ENCODE results near the gene ADAMTS20. TPM values are rescaled to one million over a fixed set of nuclear protein-coding genes. Genes with fewer than 3 reads are reported as not detected.
"Not testable (repeated sequence)": the region's sequence is repeated elsewhere in the genome, so short reads cannot be mapped to it uniquely, and the experiment has no call there.

Gene ADAMTS20
- total RNA-seq, 6 donors from 2014 or later = not detected

DNA sequence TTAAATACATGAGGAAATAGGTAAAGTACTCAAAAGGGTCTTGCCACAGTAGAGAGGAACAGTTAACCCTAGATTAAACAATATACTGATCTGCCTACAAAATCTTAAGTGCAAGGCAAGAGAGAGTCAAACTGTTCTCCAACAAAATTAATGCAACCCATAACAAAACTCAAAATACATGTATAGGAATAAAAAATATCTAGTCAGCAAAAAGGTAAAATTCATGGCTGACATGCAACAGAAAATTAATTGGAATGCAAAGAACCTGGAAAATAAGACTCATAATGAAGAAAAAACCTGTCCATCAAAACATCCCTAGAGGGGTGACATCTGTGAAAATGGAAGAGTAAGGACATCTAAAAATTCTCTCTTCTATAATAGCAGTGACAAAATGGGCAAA, 173.6 kb downstream of the ADAMTS20 start:
- H3K4me3 ChIP-seq = no peak overlapping the region
- no peaks in the 10 kb centered on the region for H3K4me1 ChIP-seq
- TF ChIP-seq POLR2A (IDR thresholded peaks at IDR 0.05) = no peak
- no peak for TF ChIP-seq POLR2AphosphoS5 (IDR thresholded peaks at IDR 0.05)
- TF ChIP-seq EP300 (IDR thresholded peaks at IDR 0.05) = no peak
- TF ChIP-seq, protein P1, sequence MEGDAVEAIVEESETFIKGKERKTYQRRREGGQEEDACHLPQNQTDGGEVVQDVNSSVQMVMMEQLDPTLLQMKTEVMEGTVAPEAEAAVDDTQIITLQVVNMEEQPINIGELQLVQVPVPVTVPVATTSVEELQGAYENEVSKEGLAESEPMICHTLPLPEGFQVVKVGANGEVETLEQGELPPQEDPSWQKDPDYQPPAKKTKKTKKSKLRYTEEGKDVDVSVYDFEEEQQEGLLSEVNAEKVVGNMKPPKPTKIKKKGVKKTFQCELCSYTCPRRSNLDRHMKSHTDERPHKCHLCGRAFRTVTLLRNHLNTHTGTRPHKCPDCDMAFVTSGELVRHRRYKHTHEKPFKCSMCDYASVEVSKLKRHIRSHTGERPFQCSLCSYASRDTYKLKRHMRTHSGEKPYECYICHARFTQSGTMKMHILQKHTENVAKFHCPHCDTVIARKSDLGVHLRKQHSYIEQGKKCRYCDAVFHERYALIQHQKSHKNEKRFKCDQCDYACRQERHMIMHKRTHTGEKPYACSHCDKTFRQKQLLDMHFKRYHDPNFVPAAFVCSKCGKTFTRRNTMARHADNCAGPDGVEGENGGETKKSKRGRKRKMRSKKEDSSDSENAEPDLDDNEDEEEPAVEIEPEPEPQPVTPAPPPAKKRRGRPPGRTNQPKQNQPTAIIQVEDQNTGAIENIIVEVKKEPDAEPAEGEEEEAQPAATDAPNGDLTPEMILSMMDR (IDR thresholded peaks at IDR 0.05) = no peak
- DNase-seq = no peak
- H3K27ac ChIP-seq = no peak overlapping the region
- no peaks in the 10 kb centered on the region for H3K27me3 ChIP-seq
- no peaks in the 10 kb centered on the region for H3K36me3 ChIP-seq
- no peak for ATAC-seq (ENCODE audit: low FRiP score in 2 of 2)
- peaks cover 0 to 11% (median 7%) of the 10 kb centered on the region in 4 donors for H3K9me3 ChIP-seq

DNA sequence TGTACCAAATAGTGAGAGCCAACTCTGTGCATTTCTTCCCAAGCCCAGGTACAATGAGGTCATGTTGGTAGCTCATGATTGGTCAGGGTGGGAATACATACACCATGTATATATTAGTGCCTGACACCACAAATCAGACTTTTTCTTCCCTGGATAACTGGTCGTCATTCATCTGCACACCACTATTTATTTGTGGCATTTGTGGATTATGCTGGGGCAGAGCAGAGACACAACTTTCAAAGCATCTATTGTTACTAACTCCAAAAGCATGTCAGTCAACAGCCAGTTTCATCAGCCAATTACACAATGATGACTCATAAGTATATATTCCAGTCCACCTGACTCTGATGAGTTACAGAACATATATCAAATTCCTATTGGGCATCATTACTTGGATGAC, 181.7 kb downstream of the ADAMTS20 start:
- ATAC-seq (ENCODE audit: low FRiP score in 2 of 2) (no peak), DNase-seq (no peak)
- WGBS, 2 donors = 84 to 87% methylated on average over 1 of the region's 1 CpG
- Histone ChIP-seq H3K27me3 (no peaks in the 10 kb centered on the region), H3K4me3 (no peak overlapping the region), H3K36me3 (no peaks in the 10 kb centered on the region), H3K27ac (no peak overlapping the region), H3K4me1 (no peaks in the 10 kb centered on the region), H3K9me3 (no peaks in the 10 kb centered on the region)
- TF ChIP-seq POLR2AphosphoS5 (IDR thresholded peaks at IDR 0.05) (no peak), POLR2A (IDR thresholded peaks at IDR 0.05) (no peak), EP300 (IDR thresholded peaks at IDR 0.05) (no peak)
- TF ChIP-seq, protein P1 (IDR thresholded peaks at IDR 0.05) = no peak

DNA sequence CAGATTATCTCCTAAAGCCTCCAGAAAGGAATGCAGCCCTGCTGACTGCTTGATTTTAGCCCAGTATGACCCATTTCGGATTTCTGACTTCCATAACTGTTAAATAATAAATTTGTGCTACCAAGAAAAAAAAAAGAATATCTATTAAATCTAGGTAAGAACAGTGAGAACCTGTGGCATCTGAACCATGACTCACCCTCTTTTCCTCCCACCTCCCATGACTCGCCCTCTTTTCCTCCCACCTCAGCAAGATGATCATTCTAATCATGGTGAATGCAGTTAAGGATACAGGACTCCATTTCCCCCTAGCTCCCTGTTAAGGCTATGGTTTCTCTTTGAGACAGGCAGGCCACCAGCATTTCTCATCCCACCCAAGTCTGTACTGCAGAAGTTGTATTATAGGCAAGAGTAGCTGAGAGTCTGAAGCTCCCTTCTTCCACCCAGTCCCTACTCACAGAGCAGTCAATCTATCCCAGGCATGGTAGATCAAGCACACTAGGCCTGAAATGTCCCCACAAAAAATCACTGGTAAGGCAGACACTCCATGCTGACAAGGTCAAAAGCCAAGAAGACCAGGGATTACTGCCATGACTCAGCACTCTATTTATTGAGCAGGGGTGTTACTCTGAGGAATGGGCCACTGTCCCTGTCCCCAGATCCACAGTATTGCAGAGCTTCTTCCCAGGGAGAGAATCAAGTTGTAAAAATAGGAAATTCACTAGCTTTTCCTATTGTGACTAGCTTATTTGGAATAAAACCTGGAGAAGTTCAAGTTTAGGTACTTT, 188.9 kb downstream of the ADAMTS20 start:
- Histone ChIP-seq H3K4me3 (no peak overlapping the region), H3K4me1 (no peaks in the 10 kb centered on the region), H3K27ac (no peak overlapping the region), H3K27me3 (no peaks in the 10 kb centered on the region), H3K9me3 (no peaks in the 10 kb centered on the region), H3K36me3 (no peaks in the 10 kb centered on the region)
- TF ChIP-seq EP300 (IDR thresholded peaks at IDR 0.05) = no peak
- ATAC-seq (ENCODE audit: low FRiP score in 2 of 2) (no peak), DNase-seq (no peak)
- WGBS, 2 donors = 78 to 82% methylated on average over 2 of the region's 2 CpGs

DNA sequence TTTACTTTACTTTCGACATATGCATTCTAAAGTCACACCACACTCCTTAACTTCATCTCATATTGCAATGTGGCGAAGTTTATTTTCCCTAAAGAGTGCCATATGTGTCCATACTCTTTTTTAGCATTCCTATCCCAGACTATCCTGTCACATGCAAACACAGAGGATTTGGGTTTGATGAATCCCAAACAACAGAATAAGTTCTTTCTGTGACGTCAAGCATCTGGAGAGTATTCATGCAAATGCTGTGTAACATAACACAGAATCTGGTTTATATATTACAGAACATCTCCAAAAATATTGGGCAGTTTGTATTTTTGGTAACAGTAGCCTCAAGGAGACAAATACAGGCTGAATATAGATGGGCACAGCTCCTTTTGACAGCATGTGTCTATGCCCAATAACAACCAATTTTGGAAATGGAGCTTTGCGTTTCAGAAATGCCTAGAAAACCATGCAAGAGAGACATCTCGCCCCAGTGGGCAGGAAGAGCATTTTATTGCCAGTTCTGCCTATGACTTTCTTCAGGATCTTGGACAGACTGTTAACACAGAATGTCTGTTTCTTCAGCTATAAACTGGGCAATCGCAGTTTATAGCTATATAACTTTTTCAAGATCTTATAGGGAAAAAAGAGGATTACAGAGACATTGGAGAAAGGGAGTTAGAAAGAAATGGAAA, 190.8 kb downstream of the ADAMTS20 start:
- 73 to 75% methylated on average over 6 of the region's 6 CpGs for WGBS, 2 donors

DNA sequence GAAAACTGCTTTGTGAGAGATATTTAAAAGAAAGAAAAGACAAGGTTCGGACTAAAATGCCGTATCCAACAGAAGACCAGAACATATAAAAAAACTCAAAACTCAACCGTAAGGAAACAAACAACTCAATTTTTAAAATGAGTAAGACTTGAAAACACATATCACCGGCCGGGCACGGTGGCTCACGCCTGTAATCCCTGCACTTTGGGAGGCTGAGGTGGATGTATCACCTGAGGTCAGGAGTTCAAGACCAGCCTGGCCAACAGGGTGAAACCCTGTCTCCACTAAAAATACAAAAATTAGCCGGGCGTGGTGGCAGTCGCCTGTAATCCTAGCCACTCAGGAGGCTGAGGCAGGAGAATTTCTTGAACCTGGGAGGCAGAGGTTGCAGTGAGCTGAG, 192.0 kb downstream of the ADAMTS20 start:
- H3K36me3 ChIP-seq; H3K27me3 ChIP-seq; H3K4me3 ChIP-seq; H3K4me1 ChIP-seq; H3K27ac ChIP-seq; ATAC-seq (ENCODE audit: low FRiP score in 2 of 2); H3K9me3 ChIP-seq: not testable (repeated sequence)
- 88 to 92% methylated on average over 10 of the region's 10 CpGs for WGBS, 2 donors
- peak in 1 of 2 donors; percentile 12 for DNase-seq

More for the DNA sequence above, 190.8 kb downstream of the ADAMTS20 start:
- H3K36me3 ChIP-seq = no peaks in the 10 kb centered on the region
- no peaks in the 10 kb centered on the region for H3K9me3 ChIP-seq
- no peaks in the 10 kb centered on the region for H3K4me1 ChIP-seq
- H3K27ac ChIP-seq = no peak overlapping the region
- no peak for DNase-seq
- no peak overlapping the region for H3K4me3 ChIP-seq
- no peak for TF ChIP-seq POLR2AphosphoS5 (IDR thresholded peaks at IDR 0.05)
- TF ChIP-seq EP300 (IDR thresholded peaks at IDR 0.05) = no peak
- TF ChIP-seq, protein P1 (IDR thresholded peaks at IDR 0.05) = no peak
- TF ChIP-seq POLR2A (IDR thresholded peaks at IDR 0.05) = no peak
- H3K27me3 ChIP-seq = no peaks in the 10 kb centered on the region
- no peak for ATAC-seq (ENCODE audit: low FRiP score in 2 of 2)

All from upper lobe of left lung (tissue), 6 donors.